ENCODE results near the gene DMRTC1B. TPM values are rescaled to one million over a fixed set of nuclear protein-coding genes. Genes with fewer than 3 reads are reported as not detected.

The DMRTC1B gene
- total RNA-seq, 1 donor from 2014 or later: not detected

Other genes with a start within 250 kb of the DMRTC1B start
- gene HDAC8, start 204.0 kb upstream of the DMRTC1B start, total RNA-seq: 26.5 and 32.8 TPM in 2 replicates
- gene PHKA1, start 62.6 kb upstream of the DMRTC1B start, total RNA-seq: 9.7 and 11.4 TPM in 2 replicates
- not detected in 2 replicates for gene FAM236B, start 5.8 kb downstream of the DMRTC1B start, total RNA-seq
- gene FAM236D, start 31.3 kb downstream of the DMRTC1B start, total RNA-seq: not detected in 2 replicates
- not detected in 2 replicates for gene FAM236C, start 135.7 kb downstream of the DMRTC1B start, total RNA-seq
- not detected in 2 replicates for gene FAM236A, start 161.3 kb downstream of the DMRTC1B start, total RNA-seq
- not detected in 2 replicates for gene DMRTC1, start 166.9 kb downstream of the DMRTC1B start, total RNA-seq
- not detected in 2 replicates for gene PABPC1L2B, start 226.0 kb downstream of the DMRTC1B start, total RNA-seq

Measured in dermis blood vessel endothelial cell (primary cell).